ENCODE measurements around the gene PIGW.

Gene PIGW

DNA sequence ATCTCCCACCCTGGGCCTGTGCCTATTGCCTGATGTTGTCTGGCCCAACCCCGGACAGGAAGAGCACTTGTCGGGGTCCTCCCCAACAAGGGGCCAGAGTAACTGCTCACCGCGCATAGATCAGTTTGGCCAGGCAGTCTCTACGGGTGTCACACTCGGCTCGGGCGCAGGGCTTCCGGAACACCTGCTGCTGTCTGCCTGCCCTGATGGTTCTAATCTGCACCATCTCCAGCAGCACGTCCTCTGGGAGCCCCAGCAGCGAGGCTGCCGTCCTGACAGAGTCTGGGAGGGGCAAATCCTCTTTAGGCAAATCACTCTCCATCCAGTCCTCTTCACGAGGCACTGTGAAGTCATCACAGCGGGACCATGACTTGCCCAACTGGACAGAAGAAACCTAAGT is 24.2 kb upstream of the PIGW start:
- H3K27ac ChIP-seq (replicated peaks) = no peak overlapping the region
- DNase-seq (ENCODE audit: low read depth in 1 of 2, low spot score in 1 of 2) = no peak
- no peak overlapping the region for H3K4me3 ChIP-seq (replicated peaks; ENCODE audit: insufficient read depth, low read length)
- H3K27me3 ChIP-seq (ENCODE audit: insufficient read depth, poor library complexity, severe bottlenecking) = no peaks in the 10 kb centered on the region
- TF ChIP-seq, protein P1, sequence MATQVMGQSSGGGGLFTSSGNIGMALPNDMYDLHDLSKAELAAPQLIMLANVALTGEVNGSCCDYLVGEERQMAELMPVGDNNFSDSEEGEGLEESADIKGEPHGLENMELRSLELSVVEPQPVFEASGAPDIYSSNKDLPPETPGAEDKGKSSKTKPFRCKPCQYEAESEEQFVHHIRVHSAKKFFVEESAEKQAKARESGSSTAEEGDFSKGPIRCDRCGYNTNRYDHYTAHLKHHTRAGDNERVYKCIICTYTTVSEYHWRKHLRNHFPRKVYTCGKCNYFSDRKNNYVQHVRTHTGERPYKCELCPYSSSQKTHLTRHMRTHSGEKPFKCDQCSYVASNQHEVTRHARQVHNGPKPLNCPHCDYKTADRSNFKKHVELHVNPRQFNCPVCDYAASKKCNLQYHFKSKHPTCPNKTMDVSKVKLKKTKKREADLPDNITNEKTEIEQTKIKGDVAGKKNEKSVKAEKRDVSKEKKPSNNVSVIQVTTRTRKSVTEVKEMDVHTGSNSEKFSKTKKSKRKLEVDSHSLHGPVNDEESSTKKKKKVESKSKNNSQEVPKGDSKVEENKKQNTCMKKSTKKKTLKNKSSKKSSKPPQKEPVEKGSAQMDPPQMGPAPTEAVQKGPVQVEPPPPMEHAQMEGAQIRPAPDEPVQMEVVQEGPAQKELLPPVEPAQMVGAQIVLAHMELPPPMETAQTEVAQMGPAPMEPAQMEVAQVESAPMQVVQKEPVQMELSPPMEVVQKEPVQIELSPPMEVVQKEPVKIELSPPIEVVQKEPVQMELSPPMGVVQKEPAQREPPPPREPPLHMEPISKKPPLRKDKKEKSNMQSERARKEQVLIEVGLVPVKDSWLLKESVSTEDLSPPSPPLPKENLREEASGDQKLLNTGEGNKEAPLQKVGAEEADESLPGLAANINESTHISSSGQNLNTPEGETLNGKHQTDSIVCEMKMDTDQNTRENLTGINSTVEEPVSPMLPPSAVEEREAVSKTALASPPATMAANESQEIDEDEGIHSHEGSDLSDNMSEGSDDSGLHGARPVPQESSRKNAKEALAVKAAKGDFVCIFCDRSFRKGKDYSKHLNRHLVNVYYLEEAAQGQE (IDR thresholded peaks at IDR 0.05; ENCODE audit: insufficient replicate concordance, low read depth) = no peak
- TF ChIP-seq POLR2AphosphoS5 (IDR thresholded peaks at IDR 0.05; ENCODE audit: low read depth) (no peak), SPI1 (IDR thresholded peaks at IDR 0.05; ENCODE audit: borderline replicate concordance, low read depth) (no peak), GABPA (IDR thresholded peaks at IDR 0.05; ENCODE audit: low read depth) (no peak)
- TF ChIP-seq, protein P2, sequence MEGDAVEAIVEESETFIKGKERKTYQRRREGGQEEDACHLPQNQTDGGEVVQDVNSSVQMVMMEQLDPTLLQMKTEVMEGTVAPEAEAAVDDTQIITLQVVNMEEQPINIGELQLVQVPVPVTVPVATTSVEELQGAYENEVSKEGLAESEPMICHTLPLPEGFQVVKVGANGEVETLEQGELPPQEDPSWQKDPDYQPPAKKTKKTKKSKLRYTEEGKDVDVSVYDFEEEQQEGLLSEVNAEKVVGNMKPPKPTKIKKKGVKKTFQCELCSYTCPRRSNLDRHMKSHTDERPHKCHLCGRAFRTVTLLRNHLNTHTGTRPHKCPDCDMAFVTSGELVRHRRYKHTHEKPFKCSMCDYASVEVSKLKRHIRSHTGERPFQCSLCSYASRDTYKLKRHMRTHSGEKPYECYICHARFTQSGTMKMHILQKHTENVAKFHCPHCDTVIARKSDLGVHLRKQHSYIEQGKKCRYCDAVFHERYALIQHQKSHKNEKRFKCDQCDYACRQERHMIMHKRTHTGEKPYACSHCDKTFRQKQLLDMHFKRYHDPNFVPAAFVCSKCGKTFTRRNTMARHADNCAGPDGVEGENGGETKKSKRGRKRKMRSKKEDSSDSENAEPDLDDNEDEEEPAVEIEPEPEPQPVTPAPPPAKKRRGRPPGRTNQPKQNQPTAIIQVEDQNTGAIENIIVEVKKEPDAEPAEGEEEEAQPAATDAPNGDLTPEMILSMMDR (IDR thresholded peaks at IDR 0.05; ENCODE audit: insufficient read depth, low read length) = no peak

DNA sequence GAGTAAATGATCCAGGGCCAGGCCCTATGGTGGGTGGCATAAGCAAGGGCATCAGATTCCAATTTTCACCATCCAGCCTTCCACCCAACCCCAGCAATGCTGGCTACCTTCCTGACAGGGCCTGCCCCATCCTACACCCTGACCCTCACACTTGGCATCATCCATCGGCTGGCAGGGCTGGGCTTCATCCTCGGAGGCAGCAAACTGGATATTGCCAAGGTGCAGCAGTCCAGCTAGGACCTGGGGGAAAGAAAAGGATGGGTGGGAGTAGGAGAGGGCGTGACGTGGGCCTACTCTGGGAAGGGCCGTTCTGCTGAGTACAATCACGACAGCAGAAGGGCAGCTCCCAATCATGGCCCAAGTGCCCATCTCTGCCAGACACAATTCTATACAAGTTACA is 23.6 kb upstream of the PIGW start:
- no peak for DNase-seq (ENCODE audit: low read depth in 1 of 2, low spot score in 1 of 2)
- Histone ChIP-seq H3K27ac (replicated peaks) (no peak overlapping the region), H3K4me3 (replicated peaks; ENCODE audit: insufficient read depth, low read length) (no peak overlapping the region), H3K27me3 (ENCODE audit: insufficient read depth, poor library complexity, severe bottlenecking) (no peaks in the 10 kb centered on the region)
- TF ChIP-seq, protein P2 (IDR thresholded peaks at IDR 0.05; ENCODE audit: insufficient read depth, low read length) = no peak
- TF ChIP-seq GABPA (IDR thresholded peaks at IDR 0.05; ENCODE audit: low read depth) (no peak), SPI1 (IDR thresholded peaks at IDR 0.05; ENCODE audit: borderline replicate concordance, low read depth) (no peak), POLR2AphosphoS5 (IDR thresholded peaks at IDR 0.05; ENCODE audit: low read depth) (no peak)
- TF ChIP-seq, protein P1 (IDR thresholded peaks at IDR 0.05; ENCODE audit: insufficient replicate concordance, low read depth) = no peak

DNA sequence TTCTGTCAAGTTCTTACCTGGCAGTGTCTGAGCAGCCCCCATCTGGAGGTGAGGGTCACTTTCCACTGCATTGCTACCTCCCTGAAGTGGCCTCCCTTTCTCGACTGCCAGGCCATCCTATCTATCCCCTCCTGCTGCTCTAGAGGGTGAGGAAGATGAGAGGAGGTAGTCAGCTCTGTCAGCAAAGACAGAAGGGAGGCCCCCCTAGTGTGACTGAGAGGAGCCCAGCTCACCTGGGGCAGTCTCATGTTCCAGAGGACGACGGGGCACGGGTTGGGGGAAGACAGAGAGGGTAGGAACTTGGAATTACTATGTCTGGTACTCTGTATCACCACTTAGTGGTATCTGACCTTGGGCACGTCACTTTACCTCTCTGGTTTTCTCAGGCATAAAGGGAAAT is 22.1 kb upstream of the PIGW start:
- no peak overlapping the region for H3K27ac ChIP-seq (replicated peaks)
- no peak for DNase-seq (ENCODE audit: low read depth in 1 of 2, low spot score in 1 of 2)
- no peak overlapping the region for H3K4me3 ChIP-seq (replicated peaks; ENCODE audit: insufficient read depth, low read length)
- no peaks in the 10 kb centered on the region for H3K27me3 ChIP-seq (ENCODE audit: insufficient read depth, poor library complexity, severe bottlenecking)
- TF ChIP-seq POLR2AphosphoS5 (IDR thresholded peaks at IDR 0.05; ENCODE audit: low read depth) (no peak), SPI1 (IDR thresholded peaks at IDR 0.05; ENCODE audit: borderline replicate concordance, low read depth) (no peak), GABPA (IDR thresholded peaks at IDR 0.05; ENCODE audit: low read depth) (no peak)
- TF ChIP-seq, protein P1 (IDR thresholded peaks at IDR 0.05; ENCODE audit: insufficient replicate concordance, low read depth) = no peak
- TF ChIP-seq, protein P2 (IDR thresholded peaks at IDR 0.05; ENCODE audit: insufficient read depth, low read length) = no peak
